Mononuclear cell (primary cell): ENCODE measurements around the gene SDK1. TPM values are rescaled to one million over a fixed set of nuclear protein-coding genes. Genes with fewer than 3 reads are reported as not detected.

Source experiments
- H3K27me3 ChIP-seq: 2 replicates; pipeline ENCODE4 v1.6.0; 2011; ENCODE audit warnings: low read length, control low read depth; ENCODE audit not compliant: insufficient read depth
- H3K4me1 ChIP-seq: 2 replicates; pipeline ENCODE4 v1.5.1; 2011; ENCODE audit warnings: mild to moderate bottlenecking, low read length, control low read depth; ENCODE audit not compliant: insufficient read depth
- H3K4me3 ChIP-seq: 2 replicates; pipeline ENCODE4 v1.5.1; 2011; ENCODE audit warnings: mild to moderate bottlenecking, low read length, moderate library complexity
- H3K9me3 ChIP-seq: 2 replicates; pipeline ENCODE4 v1.5.1; 2011; ENCODE audit warnings: low read depth, mild to moderate bottlenecking, control low read depth, low read length
- total RNA-seq: library from RNA; depleted of rRNA; stranded (reverse); fragments of >200 nt; gene quantifications from one replicate; pipeline ENCODE4 v1.2.3, GENCODE V29; 2012

SDK1 gene
- total RNA-seq, 1 donor, result 0.31 TPM

- Histone ChIP-seq H3K9me3 (no peaks in the 10 kb centered on the region), H3K4me1 (no peaks in the 10 kb centered on the region), H3K27me3 (no peaks in the 10 kb centered on the region), H3K4me3 (no peak overlapping the region)
These were observed 750.6 kb downstream of the SDK1 start for GRCh38 chr7:4051696-4052095.

GRCh38 chr7:4052130-4052529, 751.1 kb downstream of the SDK1 start:
- Histone ChIP-seq H3K27me3 (no peaks in the 10 kb centered on the region), H3K4me3 (no peak overlapping the region), H3K4me1 (no peaks in the 10 kb centered on the region), H3K9me3 (no peaks in the 10 kb centered on the region)

GRCh38 chr7:4054158-4054557, 753.1 kb downstream of the SDK1 start:
- H3K4me3 ChIP-seq, result no peak overlapping the region
- H3K27me3 ChIP-seq, result no peaks in the 10 kb centered on the region
- no peaks in the 10 kb centered on the region for H3K4me1 ChIP-seq
- no peaks in the 10 kb centered on the region for H3K9me3 ChIP-seq

DNA sequence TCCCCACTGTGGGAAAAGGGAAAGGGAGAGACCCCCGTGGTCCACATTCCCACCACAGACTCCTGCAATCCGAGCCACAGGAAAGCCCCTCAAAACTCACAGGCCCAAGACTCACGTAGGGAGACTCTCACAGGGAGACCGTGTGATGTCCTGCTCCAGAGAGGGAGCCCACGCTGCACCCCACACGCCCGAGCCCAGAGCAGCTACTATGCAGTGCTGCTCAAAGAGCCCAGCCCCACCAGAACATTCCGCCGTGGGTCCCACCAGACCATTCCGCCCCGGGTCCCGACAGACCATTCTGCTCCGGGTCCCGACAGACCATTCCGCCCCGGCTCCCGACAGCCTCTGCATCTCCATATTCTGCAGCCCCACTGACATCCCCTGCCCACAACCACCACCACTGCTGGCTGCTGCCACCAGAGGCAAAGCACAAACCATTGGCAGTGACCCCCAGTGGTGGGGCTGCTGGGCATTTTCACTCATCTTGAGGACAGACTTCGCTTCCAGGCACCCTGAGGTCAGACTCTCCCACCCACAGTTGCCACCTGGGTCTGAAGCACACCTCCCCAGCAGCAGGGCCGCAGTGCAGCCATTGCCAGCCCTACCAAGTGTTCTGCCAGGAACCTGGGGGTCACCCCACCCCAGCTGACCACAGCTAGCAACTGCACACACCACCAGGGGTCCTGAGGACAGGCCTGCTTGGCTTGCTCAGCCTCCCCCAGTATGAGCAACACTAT, 755.7 kb downstream of the SDK1 start:
- no peaks in the 10 kb centered on the region for H3K9me3 ChIP-seq
- H3K4me3 ChIP-seq, result no peak overlapping the region
- no peaks in the 10 kb centered on the region for H3K27me3 ChIP-seq
- no peaks in the 10 kb centered on the region for H3K4me1 ChIP-seq

DNA sequence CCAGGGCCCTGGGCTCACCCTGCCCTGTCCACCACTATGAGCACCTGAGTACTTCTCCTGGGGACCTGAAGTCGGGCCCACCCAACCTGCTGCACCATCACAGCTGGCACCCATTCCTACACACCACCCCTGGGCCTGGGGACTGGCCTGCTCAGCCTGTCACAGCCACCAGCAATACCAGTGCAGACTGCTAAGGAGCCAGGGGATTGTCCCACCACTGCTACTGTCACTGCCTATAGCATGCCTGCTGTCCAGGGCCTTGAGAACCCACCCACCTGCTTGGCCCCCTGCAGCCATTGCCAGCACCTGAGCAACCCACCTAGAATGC, 756.2 kb downstream of the SDK1 start:
- no peak overlapping the region for H3K4me3 ChIP-seq
- no peaks in the 10 kb centered on the region for H3K4me1 ChIP-seq
- no peaks in the 10 kb centered on the region for H3K9me3 ChIP-seq
- H3K27me3 ChIP-seq, result no peaks in the 10 kb centered on the region

DNA sequence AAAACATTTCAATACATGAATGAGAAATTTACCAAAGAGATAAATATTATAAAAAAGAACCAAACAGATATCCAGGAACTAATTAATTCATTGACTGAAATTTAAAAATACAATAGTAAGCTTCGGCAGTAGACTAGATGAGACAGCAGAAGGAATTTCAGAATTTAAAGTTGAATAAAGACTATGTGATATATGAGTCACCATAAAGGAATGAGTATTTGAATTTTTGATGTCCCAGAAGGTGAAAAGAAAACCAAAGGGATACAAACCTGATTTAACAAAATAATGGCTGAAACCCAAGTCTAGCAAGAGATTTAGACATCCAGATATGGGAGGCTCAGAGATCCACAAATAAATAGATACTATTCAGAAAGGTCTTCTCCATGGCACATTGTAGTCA, 757.1 kb downstream of the SDK1 start:
- Histone ChIP-seq H3K9me3 (no peaks in the 10 kb centered on the region), H3K4me3 (no peak overlapping the region), H3K27me3 (no peaks in the 10 kb centered on the region), H3K4me1 (no peaks in the 10 kb centered on the region)

DNA sequence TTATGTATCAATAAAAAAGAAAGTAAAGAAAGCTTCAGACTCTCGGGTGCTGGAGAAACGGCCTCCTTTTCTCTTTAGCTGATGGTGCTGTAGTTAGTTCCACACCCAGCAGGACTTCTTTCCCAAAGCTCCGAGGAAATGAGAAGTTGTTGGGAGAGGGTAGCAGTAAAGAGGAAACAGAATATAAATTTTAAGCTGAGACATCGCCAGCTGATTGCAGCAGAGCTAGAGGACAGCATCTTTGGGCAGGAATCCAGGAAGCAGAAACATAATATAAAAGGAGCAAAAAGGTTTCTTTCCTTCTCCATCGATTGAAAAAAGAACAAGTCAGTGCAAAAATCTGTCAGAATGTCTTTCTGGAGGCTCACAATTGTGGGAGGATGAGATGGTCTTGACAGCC, 764.1 kb downstream of the SDK1 start:
- H3K27me3 ChIP-seq, result no peaks in the 10 kb centered on the region
- H3K4me3 ChIP-seq, result no peak overlapping the region
- H3K9me3 ChIP-seq, result no peaks in the 10 kb centered on the region
- no peaks in the 10 kb centered on the region for H3K4me1 ChIP-seq

DNA sequence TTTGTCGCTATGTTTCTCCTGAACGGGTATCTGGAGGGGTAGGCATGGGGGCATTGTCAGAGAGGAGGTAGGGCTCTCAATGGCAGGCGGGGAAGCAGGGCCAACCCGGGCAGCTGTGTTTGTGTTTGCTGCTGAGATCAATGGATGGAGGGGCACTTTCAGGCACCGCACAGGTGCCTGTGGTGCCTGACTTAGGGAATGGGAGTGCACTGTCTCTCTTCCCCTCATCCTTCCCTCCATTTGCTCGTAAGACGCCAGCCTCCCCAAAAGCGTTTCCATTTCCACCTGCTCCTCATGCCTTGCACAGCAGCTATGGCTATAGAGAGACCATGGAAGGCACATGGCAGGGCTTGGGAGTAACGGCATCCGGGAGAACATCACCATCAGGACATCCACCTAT, 765.2 kb downstream of the SDK1 start:
- Histone ChIP-seq H3K27me3 (no peaks in the 10 kb centered on the region), H3K4me3 (no peak overlapping the region), H3K9me3 (no peaks in the 10 kb centered on the region), H3K4me1 (no peaks in the 10 kb centered on the region)

- Histone ChIP-seq H3K4me3 (no peak overlapping the region), H3K9me3 (no peaks in the 10 kb centered on the region), H3K27me3 (no peaks in the 10 kb centered on the region), H3K4me1 (no peaks in the 10 kb centered on the region)
These were observed 765.8 kb downstream of the SDK1 start for GRCh38 chr7:4066626-4067475.

DNA sequence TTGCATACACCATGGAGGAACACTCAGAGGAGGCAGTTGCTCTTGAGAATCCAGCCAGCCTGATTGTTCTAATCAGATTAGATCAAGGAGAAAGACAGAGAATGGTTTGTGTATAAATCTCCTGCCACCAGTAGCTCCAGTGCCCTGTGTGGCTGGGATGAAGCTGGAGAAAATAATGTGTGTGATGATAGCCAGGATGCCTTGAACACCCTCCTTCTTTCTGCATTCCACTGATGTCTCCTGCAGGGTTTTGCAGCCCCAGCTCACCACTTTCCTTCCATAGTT, 766.4 kb downstream of the SDK1 start:
- Histone ChIP-seq H3K4me1 (no peaks in the 10 kb centered on the region), H3K27me3 (no peaks in the 10 kb centered on the region), H3K9me3 (no peaks in the 10 kb centered on the region)

GRCh38 chr7:4067874-4068273, 766.8 kb downstream of the SDK1 start:
- no peaks in the 10 kb centered on the region for H3K27me3 ChIP-seq
- no peaks in the 10 kb centered on the region for H3K9me3 ChIP-seq
- H3K4me3 ChIP-seq, result no peak overlapping the region
- H3K4me1 ChIP-seq, result no peaks in the 10 kb centered on the region

More for the DNA sequence above, 766.4 kb downstream of the SDK1 start:
- no peak overlapping the region for H3K4me3 ChIP-seq

DNA sequence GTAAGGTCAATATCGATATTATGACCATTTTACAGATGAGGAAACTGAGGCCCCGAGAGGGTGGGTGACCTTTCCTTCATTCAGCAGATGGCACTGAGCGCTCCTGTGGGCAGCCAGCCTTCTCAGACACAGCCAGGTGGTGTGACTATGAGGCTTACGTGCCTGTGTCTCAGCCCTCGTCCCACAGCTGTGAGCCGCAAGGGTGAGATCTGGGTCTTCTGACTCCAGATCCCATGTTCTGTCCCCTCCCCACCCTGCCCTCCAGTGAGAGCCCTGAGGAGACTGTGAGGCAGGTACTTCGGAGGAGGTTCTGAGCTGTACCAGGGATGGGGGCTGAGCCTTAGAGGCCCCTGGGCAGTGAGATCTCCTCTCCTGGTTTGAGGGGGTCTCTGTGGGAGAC, 767.2 kb downstream of the SDK1 start:
- no peaks in the 10 kb centered on the region for H3K27me3 ChIP-seq
- no peak overlapping the region for H3K4me3 ChIP-seq
- H3K4me1 ChIP-seq, result no peaks in the 10 kb centered on the region
- H3K9me3 ChIP-seq, result no peaks in the 10 kb centered on the region

DNA sequence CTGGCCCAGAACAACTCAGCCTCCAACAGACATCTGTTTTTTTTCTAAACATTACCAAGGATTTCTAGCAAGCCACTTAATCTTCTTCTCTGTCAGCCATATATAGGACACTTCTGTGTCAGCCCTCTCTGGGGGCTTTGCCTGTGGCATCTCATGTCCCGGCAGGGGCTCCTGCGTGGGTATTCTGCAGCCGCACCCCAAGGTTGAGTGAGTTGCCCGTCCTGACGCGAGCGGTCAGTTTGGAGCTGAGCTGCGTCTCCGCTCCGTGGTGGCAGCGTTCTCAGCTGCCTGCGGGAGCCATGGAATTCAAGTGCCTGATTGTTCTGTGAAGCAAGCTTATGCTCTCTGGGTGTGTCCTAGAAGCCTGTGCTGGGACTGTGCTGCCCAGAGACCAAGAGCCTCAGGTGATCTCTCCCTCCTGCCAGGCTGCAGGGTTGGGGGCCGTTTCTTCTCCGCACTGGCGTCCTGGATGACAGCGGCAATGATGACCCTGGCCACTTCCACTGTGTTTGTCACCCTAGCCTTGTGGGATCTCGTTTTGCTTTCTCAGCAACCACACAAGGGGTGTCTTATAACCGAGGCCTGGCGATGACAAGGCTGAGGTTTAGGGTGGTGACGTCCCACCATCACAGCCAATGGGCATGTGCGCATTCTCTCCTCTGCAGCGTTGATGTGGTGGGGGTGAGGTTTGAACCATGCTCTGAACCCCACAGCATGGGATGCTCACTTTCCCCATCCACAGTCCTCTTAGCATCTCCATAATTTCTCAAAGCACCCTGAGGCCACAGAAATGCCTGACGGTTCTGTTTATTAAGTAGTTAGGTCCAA, 768.4 kb downstream of the SDK1 start:
- Histone ChIP-seq H3K4me1 (no peaks in the 10 kb centered on the region), H3K27me3 (no peaks in the 10 kb centered on the region), H3K9me3 (no peaks in the 10 kb centered on the region), H3K4me3 (no peak overlapping the region)

DNA sequence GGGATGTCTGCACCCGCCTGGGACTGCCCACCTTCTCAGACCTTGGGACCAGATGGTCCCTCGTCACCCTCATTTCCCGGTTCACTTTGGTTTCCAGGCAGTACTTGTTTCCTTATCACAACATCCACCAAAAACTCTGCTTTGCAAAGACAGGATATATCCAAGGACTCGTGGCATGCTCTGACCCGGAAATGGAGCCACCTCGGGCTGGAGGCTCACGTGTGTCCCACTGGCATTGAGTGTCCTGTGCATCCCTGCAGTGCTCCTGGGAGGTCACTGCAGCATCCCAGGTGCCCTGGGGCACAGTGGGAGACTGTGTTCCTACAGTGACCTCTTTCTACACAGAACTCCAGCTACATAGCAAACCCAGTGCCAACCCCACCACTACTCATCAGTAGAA, 769.2 kb downstream of the SDK1 start:
- Histone ChIP-seq H3K4me1 (no peaks in the 10 kb centered on the region), H3K9me3 (no peaks in the 10 kb centered on the region)

DNA sequence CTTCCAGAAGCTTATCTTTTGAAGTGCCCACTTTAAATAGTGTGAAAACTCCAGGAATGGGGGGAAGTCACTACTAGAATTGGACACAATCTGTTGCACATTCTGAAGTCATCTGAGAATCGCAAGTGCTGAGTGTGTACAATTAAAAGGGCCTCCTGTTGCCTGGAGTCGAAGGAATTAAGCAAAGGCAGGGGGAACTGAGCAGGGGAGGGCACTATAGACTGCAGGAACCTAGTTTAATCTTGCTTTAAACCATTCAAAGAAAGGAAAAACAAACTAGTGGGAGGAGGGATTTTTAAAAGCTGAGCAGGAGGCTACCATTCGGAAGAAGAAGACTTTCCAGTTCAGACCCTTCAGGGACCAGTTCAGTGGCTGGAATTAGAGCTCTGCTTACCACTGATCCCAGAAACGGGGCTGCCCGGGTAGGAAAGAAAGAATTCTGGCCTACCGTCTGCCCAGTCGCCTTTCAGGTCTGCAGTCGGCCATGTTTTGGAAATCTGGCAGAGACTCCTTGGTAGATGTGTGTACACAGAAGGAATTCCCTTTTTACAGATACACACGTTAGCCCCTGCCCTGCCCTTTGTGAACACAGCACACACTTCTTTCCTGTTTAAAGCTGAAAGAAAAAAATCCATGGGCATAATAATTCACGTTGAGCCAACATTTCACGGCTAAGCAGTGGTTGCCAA, 770.5 kb downstream of the SDK1 start:
- no peak overlapping the region for H3K4me3 ChIP-seq
- no peaks in the 10 kb centered on the region for H3K9me3 ChIP-seq
- H3K4me1 ChIP-seq, result no peaks in the 10 kb centered on the region
- no peaks in the 10 kb centered on the region for H3K27me3 ChIP-seq

More for the DNA sequence above, 769.2 kb downstream of the SDK1 start:
- H3K4me3 ChIP-seq, result no peak overlapping the region
- no peaks in the 10 kb centered on the region for H3K27me3 ChIP-seq
